ENCODE measurements around the gene JAK1. TPM values are rescaled to one million over a fixed set of nuclear protein-coding genes. Genes with fewer than 3 reads are reported as not detected.

Gene JAK1
- total RNA-seq, 3 donors from 2014 or later = 179 to 258 (median 196) TPM

DNA sequence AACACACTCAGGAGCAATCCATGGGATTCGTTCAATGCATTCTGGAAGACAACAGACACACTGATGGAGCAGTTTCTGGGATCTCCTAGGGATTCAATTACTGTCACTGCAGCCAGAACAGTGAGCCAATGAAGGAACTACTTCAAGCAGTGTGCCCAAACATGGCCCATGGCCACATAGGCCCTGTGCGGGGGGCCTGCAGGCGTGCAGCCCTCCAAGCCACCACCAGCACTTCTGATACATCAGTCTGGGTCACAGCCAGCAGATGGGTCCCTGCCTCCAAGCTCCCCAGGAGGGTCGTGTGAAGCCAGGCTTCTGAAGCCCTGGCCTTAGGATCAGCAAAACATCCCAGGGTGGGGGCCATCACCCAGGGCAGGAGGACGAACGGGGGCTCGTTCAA lies 122.2 kb downstream of the JAK1 start:
- intact Hi-C loops (cut with DNase I; ENCODE audit: low total_unique reads) = no loop called here
- no peaks in the 10 kb centered on the region for H3K27me3 ChIP-seq
- H3K36me3 ChIP-seq = no peaks in the 10 kb centered on the region
- no peaks in the 10 kb centered on the region for H3K4me1 ChIP-seq
- DNase-seq (ENCODE audit: low spot score in 2 of 2) = no peak
- no peaks in the 10 kb centered on the region for H3K9me3 ChIP-seq
- H3K27ac ChIP-seq = no peak overlapping the region
- no peak overlapping the region for H3K4me3 ChIP-seq
- no peak for TF ChIP-seq POLR2AphosphoS5 (IDR thresholded peaks at IDR 0.05)
- TF ChIP-seq, protein P1, sequence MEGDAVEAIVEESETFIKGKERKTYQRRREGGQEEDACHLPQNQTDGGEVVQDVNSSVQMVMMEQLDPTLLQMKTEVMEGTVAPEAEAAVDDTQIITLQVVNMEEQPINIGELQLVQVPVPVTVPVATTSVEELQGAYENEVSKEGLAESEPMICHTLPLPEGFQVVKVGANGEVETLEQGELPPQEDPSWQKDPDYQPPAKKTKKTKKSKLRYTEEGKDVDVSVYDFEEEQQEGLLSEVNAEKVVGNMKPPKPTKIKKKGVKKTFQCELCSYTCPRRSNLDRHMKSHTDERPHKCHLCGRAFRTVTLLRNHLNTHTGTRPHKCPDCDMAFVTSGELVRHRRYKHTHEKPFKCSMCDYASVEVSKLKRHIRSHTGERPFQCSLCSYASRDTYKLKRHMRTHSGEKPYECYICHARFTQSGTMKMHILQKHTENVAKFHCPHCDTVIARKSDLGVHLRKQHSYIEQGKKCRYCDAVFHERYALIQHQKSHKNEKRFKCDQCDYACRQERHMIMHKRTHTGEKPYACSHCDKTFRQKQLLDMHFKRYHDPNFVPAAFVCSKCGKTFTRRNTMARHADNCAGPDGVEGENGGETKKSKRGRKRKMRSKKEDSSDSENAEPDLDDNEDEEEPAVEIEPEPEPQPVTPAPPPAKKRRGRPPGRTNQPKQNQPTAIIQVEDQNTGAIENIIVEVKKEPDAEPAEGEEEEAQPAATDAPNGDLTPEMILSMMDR (IDR thresholded peaks at IDR 0.05) = no peak
- no peak for TF ChIP-seq POLR2A (IDR thresholded peaks at IDR 0.05)

DNA sequence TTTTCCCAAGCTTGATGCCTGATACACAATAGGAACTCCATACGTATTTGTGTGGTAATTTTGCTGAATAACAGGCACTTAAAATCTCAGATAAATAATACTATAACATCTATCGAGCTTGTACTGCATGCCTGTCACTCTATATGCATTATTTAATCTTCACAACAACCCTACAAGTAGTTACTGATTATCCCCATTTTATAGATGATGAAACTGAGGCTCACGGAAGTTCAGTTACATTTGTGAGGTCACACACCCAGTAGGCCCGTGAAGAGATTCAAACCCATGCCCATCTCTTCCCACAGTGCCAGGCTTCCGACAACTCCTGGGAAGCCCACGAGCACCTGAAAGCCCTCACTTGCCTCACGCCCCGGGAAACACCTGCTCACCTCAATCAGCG lies 122.7 kb downstream of the JAK1 start:
- Histone ChIP-seq H3K36me3 (no peaks in the 10 kb centered on the region), H3K27ac (no peak overlapping the region), H3K4me1 (no peaks in the 10 kb centered on the region), H3K9me3 (no peaks in the 10 kb centered on the region), H3K4me3 (no peak overlapping the region), H3K27me3 (no peaks in the 10 kb centered on the region)
- TF ChIP-seq POLR2AphosphoS5 (IDR thresholded peaks at IDR 0.05) (no peak), POLR2A (IDR thresholded peaks at IDR 0.05) (no peak)
- TF ChIP-seq, protein P1 (IDR thresholded peaks at IDR 0.05) = no peak
- intact Hi-C loops (cut with DNase I; ENCODE audit: low total_unique reads) = no loop called here
- no peak for DNase-seq (ENCODE audit: low spot score in 2 of 2)

DNA sequence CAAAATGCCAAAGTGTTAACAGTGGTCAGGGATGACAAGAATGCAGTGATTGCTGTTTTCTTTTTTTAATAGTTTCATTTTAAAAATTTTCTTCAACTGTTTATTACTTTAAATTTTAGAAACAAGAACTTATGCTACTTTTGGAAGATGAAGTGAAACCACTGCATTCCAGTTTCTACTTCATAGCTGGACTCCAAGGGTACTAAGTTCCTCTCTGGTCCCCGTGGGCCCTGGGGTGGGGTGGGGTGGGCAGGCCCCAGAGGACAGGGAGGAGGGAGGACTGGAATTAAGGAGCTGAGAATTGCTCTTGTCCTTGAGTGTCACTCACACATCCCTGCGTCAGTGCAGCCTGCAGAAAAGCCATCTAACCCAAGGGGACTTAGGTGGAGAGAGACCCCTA lies 124.1 kb downstream of the JAK1 start:
- Histone ChIP-seq H3K36me3 (no peaks in the 10 kb centered on the region), H3K4me1 (no peaks in the 10 kb centered on the region), H3K27ac (peak overlapping the region; percentile 12 to 20), H3K27me3 (no peaks in the 10 kb centered on the region), H3K4me3 (no peak overlapping the region), H3K9me3 (no peaks in the 10 kb centered on the region)
- intact Hi-C loops (cut with DNase I; ENCODE audit: low total_unique reads) = no loop called here
- no peak for TF ChIP-seq POLR2A (IDR thresholded peaks at IDR 0.05)
- no peak for TF ChIP-seq POLR2AphosphoS5 (IDR thresholded peaks at IDR 0.05)
- TF ChIP-seq, protein P1 (IDR thresholded peaks at IDR 0.05) = no peak
- no peak for DNase-seq (ENCODE audit: low spot score in 2 of 2)

DNA sequence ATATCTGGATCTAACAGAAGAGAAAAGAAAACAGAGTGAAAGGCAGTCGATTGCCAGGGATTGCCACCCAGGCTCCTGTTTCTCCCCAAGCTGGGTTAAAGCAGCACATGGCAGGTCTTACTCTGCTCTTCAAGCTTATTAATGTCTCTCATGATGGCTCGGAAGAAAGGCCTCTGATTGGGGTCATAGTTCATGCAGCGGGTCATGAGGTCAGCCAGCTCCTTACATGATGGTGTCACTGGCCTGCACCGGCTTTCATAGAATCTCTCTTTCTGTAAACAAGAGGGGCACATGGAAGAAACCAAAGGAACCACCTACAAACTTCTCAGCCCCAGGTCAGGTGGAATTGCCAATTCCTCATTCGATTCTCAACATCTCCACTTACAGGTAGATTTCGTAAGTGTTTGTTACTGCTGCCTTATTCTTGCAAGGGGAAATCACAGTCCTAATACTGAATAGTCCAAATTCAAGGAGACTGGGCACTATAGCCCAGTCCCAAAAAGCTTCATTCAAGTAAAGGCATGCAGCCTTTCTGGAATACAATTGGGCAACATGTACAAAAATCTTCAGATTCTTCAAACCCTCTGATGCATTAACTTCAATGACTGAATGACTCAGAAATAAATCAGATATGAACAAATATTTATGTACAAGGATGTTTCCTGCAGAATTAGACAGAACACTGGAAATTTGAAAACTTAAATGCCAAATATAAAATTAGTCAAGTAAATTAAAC lies 124.9 kb downstream of the JAK1 start:
- no peaks in the 10 kb centered on the region for H3K27me3 ChIP-seq
- no peak for DNase-seq (ENCODE audit: low spot score in 2 of 2)
- H3K4me1 ChIP-seq = no peaks in the 10 kb centered on the region
- no peak overlapping the region for H3K27ac ChIP-seq
- no peak overlapping the region for H3K4me3 ChIP-seq
- intact Hi-C loops (cut with DNase I; ENCODE audit: low total_unique reads) = no loop called here
- TF ChIP-seq POLR2AphosphoS5 (IDR thresholded peaks at IDR 0.05) (no peak), POLR2A (IDR thresholded peaks at IDR 0.05) (no peak)
- TF ChIP-seq, protein P1 (IDR thresholded peaks at IDR 0.05) = no peak
- no peaks in the 10 kb centered on the region for H3K36me3 ChIP-seq
- no peaks in the 10 kb centered on the region for H3K9me3 ChIP-seq

DNA sequence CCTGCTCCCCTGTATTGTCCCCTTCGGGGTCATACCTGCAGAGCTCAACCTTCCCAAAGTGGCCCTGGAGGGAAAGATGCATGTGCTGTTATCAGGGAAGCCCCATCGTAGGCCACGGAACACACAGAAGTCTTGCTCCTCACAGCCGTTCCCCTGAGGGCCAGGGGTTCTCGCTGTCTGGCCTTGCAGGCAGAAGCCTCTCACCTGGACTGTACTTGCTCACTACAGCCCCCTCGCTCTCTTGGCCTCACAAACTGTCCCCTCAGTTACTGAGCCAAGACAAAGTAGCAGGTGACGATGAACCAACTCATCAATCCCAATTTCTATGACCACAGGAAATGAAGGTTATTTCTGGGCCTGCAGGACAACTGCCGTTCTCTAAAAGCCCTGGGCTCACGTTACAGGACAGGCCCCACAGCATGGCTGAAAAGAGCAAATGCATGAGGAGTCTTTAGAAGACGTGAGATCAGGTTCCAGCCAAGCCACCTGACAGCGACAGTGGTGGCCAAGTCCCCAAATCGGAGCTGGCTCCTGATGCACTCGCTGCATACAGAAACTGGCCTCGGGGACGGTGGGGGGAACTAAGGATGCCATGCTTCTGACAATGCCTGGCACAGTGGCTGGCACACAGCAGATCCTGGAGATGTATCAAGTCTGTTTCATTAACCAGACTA lies 126.5 kb downstream of the JAK1 start:
- no peak overlapping the region for H3K4me3 ChIP-seq
- H3K27me3 ChIP-seq = no peaks in the 10 kb centered on the region
- H3K9me3 ChIP-seq = no peaks in the 10 kb centered on the region
- TF ChIP-seq POLR2A (IDR thresholded peaks at IDR 0.05) (no peak), POLR2AphosphoS5 (IDR thresholded peaks at IDR 0.05) (no peak)
- TF ChIP-seq, protein P1 (IDR thresholded peaks at IDR 0.05) = no peak
- H3K27ac ChIP-seq = no peak overlapping the region
- no peaks in the 10 kb centered on the region for H3K36me3 ChIP-seq
- no peak for DNase-seq (ENCODE audit: low spot score in 2 of 2)
- intact Hi-C loops (cut with DNase I; ENCODE audit: low total_unique reads) = no loop called here
- H3K4me1 ChIP-seq = no peaks in the 10 kb centered on the region

Measured in breast epithelium (tissue), 4 donors.